GM21528 (cell line): ENCODE data around the gene TMC4.
A peak's percentile ranks its signal among the peaks of the same experiment; 100 is the strongest.

ENCODE experiments used
- ATAC-seq: cut with Tn5 transposase; IDR thresholded peaks from one replicate; pipeline ENCODE4 v1.9.1; 2021; ENCODE audit warnings: mild to moderate bottlenecking, moderate library complexity; ENCODE audit not compliant: unreplicated experiment, low FRiP score

TMC4 gene

GRCh38 chr19:54137699-54138488 is 35.1 kb downstream of the TMC4 start, which contains the start of gene CNOT3:
TSS of gene CNOT3 (plus strand) at chr19:54137762. CDS start at chr19:54142979, 5,217 bp downstream.
- no peak for ATAC-seq

GRCh38 chr19:54136864-54137698 is 35.9 kb downstream of the TMC4 start:
- ATAC-seq = peak; percentile 76

- peak; percentile 0 for ATAC-seq
These were observed 36.7 kb downstream of the TMC4 start for GRCh38 chr19:54136086-54136863.

GRCh38 chr19:54133957-54134590 is 38.9 kb downstream of the TMC4 start:
- ATAC-seq = no peak

- no peak for ATAC-seq
These were observed 39.5 kb downstream of the TMC4 start for GRCh38 chr19:54133312-54133956.

- ATAC-seq = no peak
These were observed 43.4 kb downstream of the TMC4 start for GRCh38 chr19:54129617-54129996.

GRCh38 chr19:54128796-54129616 is 44.0 kb downstream of the TMC4 start:
- ATAC-seq = no peak

- no peak for ATAC-seq
These were observed 44.6 kb downstream of the TMC4 start for GRCh38 chr19:54128441-54128725.

- no peak for ATAC-seq
These were observed 45.1 kb downstream of the TMC4 start for GRCh38 chr19:54127688-54128440.

- no peak for ATAC-seq
These were observed 47.2 kb downstream of the TMC4 start for GRCh38 chr19:54125713-54126112.

GRCh38 chr19:54124393-54124792 is 48.6 kb downstream of the TMC4 start:
- ATAC-seq = no peak

- ATAC-seq = no peak
These were observed 49.3 kb downstream of the TMC4 start for GRCh38 chr19:54123682-54124081.

GRCh38 chr19:54121259-54121658 is 51.7 kb downstream of the TMC4 start:
- no peak for ATAC-seq

- ATAC-seq = peak; percentile 68
These were observed 57.6 kb downstream of the TMC4 start, which contains the start of the genes PRPF31 and TFPT for GRCh38 chr19:54115109-54116063. TSS of gene PRPF31 (plus strand) at chr19:54115754. CDS start at chr19:54118279, 2,525 bp downstream. TSS of gene TFPT (minus strand) at chr19:54115657. CDS start at chr19:54115269, 388 bp downstream.

- ATAC-seq = peak; percentile 2
These were observed 58.4 kb downstream of the TMC4 start for GRCh38 chr19:54114340-54115108.
